ENCODE data around the gene ELOF1. TPM values are rescaled to one million over a fixed set of nuclear protein-coding genes. Genes with fewer than 3 reads are reported as not detected.

The ELOF1 gene
- polyA plus RNA-seq, 1 of the 3 experiments (the other 2 are of a cell fraction), result 157 TPM

DNA sequence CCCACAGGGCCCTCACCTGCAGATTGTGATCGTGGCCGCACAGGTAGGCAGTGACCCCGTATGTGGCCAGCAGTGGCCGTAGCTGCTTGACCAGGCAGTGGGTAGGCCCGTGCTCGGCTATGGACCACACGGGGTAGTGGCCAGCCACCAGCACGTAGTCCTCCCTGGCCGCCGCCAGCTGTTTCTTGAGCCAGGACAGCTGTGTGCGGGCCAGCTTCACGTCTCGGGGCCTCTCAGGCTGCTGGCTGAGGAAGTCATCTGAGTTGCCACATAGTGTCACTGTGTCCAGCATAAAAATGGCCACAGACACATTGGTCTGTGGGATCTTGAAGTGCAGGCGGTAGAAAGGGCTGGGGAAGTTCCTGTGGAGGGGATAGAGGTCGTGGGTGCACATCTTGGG lies 17.2 kb upstream of the ELOF1 start:
- H3K4me3 ChIP-seq (ENCODE audit: low read depth in 2 of 2, low read length in 1 of 2), result no peak overlapping the region
- H3K9ac ChIP-seq, result no peak overlapping the region
- CTCF ChIA-PET, result interaction anchor here (0.7 to 1.5 kb wide), 6 partner anchors 10 to 93 kb away, joined by 3 to 6 read pairs (median 3); no protein-coding TSS in a partner anchor
- no peak for DNase-seq
- TF ChIP-seq, protein P1, sequence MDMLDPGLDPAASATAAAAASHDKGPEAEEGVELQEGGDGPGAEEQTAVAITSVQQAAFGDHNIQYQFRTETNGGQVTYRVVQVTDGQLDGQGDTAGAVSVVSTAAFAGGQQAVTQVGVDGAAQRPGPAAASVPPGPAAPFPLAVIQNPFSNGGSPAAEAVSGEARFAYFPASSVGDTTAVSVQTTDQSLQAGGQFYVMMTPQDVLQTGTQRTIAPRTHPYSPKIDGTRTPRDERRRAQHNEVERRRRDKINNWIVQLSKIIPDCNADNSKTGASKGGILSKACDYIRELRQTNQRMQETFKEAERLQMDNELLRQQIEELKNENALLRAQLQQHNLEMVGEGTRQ (IDR thresholded peaks at IDR 0.05; ENCODE audit: borderline replicate concordance, low read depth, low read length), result no peak
- TF ChIP-seq CHD2 (IDR thresholded peaks at IDR 0.05; ENCODE audit: low read length, partially characterized antibody), result no peak
- TF ChIP-seq YY1 (IDR thresholded peaks at IDR 0.05; ENCODE audit: low read depth), result no peak
- TF ChIP-seq, protein P2, sequence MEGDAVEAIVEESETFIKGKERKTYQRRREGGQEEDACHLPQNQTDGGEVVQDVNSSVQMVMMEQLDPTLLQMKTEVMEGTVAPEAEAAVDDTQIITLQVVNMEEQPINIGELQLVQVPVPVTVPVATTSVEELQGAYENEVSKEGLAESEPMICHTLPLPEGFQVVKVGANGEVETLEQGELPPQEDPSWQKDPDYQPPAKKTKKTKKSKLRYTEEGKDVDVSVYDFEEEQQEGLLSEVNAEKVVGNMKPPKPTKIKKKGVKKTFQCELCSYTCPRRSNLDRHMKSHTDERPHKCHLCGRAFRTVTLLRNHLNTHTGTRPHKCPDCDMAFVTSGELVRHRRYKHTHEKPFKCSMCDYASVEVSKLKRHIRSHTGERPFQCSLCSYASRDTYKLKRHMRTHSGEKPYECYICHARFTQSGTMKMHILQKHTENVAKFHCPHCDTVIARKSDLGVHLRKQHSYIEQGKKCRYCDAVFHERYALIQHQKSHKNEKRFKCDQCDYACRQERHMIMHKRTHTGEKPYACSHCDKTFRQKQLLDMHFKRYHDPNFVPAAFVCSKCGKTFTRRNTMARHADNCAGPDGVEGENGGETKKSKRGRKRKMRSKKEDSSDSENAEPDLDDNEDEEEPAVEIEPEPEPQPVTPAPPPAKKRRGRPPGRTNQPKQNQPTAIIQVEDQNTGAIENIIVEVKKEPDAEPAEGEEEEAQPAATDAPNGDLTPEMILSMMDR (IDR thresholded peaks at IDR 0.05), result no peak
- TF ChIP-seq MXI1 (IDR thresholded peaks at IDR 0.05; ENCODE audit: low read depth, low read length), result no peak
- TF ChIP-seq, protein P3, sequence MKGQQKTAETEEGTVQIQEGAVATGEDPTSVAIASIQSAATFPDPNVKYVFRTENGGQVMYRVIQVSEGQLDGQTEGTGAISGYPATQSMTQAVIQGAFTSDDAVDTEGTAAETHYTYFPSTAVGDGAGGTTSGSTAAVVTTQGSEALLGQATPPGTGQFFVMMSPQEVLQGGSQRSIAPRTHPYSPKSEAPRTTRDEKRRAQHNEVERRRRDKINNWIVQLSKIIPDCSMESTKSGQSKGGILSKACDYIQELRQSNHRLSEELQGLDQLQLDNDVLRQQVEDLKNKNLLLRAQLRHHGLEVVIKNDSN (IDR thresholded peaks at IDR 0.05; ENCODE audit: borderline replicate concordance, low read depth), result no peak
- no peak for TF ChIP-seq GATA2 (CRISPR knock-in tag; IDR thresholded peaks at IDR 0.05)
- no peak for TF ChIP-seq SIN3A (IDR thresholded peaks at IDR 0.05; ENCODE audit: borderline replicate concordance, low read depth, low read length)
- TF ChIP-seq ELF1 (IDR thresholded peaks at IDR 0.05), result no peak
- POLR2A ChIA-PET, result no interaction called here
- no peak overlapping the region for H3K4me2 ChIP-seq
- H3K36me3 ChIP-seq (replicated peaks in 1 of 2; ENCODE audit: control insufficient read depth in 1 of 2, insufficient read depth in 2 of 2, low read length in 1 of 2), result no peaks in the 10 kb centered on the region
- H3F3A ChIP-seq (replicated peaks; ENCODE audit: insufficient read depth), result no peaks in the 10 kb centered on the region
- H3K27ac ChIP-seq (ENCODE audit: low read depth in 2 of 2, low read length in 1 of 2), result no peak overlapping the region
- WGBS (ENCODE audit: low lambda C conversion rate), result 89% methylated on average over 15 of the region's 15 CpGs
- H3K4me1 ChIP-seq (ENCODE audit: control insufficient read depth in 1 of 2, insufficient read depth in 2 of 2, low read depth in 1 of 2, low read length in 1 of 2), result no peaks in the 10 kb centered on the region; a peak in 1 of 4 replicates
- H3K9me3 ChIP-seq, result no peaks in the 10 kb centered on the region
- H3K9me2 ChIP-seq, result no peaks in the 10 kb centered on the region
- H3K79me2 ChIP-seq (ENCODE audit: insufficient read depth), result no peaks in the 10 kb centered on the region
- no peaks in the 10 kb centered on the region for H3K27me3 ChIP-seq (ENCODE audit: insufficient read depth)
- no peak overlapping the region for H2AFZ ChIP-seq (ENCODE audit: low read depth)
- H4K20me1 ChIP-seq (ENCODE audit: insufficient read depth), result no peaks in the 10 kb centered on the region

DNA sequence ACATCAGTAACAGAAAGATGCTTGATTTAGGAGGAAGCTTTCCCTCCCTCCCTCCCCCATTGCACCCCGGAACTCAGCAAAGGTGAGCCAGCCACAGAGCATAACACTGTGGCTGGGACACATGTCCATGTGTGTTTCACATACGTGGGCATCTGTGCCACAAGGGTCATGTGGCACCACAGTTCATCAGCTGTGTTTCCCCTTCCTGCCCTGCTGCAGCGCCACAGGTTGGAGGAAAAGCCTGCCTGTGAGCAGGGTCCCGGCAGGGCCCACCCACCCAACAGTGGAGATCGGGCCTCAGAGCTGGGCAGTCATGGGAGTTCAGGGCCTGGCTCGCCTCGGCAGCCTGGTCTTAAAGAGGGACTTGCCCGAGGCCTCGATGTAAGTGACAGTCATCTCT lies 15.7 kb upstream of the ELOF1 start:
- Histone ChIP-seq H3K9ac (no peak overlapping the region), H3K4me3 (ENCODE audit: low read depth in 2 of 2, low read length in 1 of 2) (no peak overlapping the region), H3K4me2 (no peak overlapping the region), H2AFZ (ENCODE audit: low read depth) (no peak overlapping the region), H3K79me2 (ENCODE audit: insufficient read depth) (no peaks in the 10 kb centered on the region), H3F3A (replicated peaks; ENCODE audit: insufficient read depth) (no peaks in the 10 kb centered on the region), H3K27me3 (ENCODE audit: insufficient read depth) (no peaks in the 10 kb centered on the region), H4K20me1 (ENCODE audit: insufficient read depth) (no peaks in the 10 kb centered on the region), H3K36me3 (replicated peaks in 1 of 2; ENCODE audit: control insufficient read depth in 1 of 2, insufficient read depth in 2 of 2, low read length in 1 of 2) (no peaks in the 10 kb centered on the region), H3K27ac (ENCODE audit: low read depth in 2 of 2, low read length in 1 of 2) (no peak overlapping the region), H3K4me1 (ENCODE audit: control insufficient read depth in 1 of 2, insufficient read depth in 2 of 2, low read depth in 1 of 2, low read length in 1 of 2) (no peaks in the 10 kb centered on the region; a peak in 1 of 4 replicates), H3K9me3 (no peaks in the 10 kb centered on the region), H3K9me2 (no peaks in the 10 kb centered on the region)
- 87% methylated on average over 8 of the region's 9 CpGs for WGBS (ENCODE audit: low lambda C conversion rate)
- ChIA-PET CTCF (interaction anchor here (1.0 to 1.9 kb wide), 2 partner anchors 13 to 14 kb away, joined by 3 to 7 read pairs; no protein-coding TSS in a partner anchor), POLR2A (no interaction called here)
- TF ChIP-seq MEF2A (IDR thresholded peaks at IDR 0.05; ENCODE audit: borderline replicate concordance, low read depth) (no peak), JUND (IDR thresholded peaks at IDR 0.05) (no peak), FOXM1 (IDR thresholded peaks at IDR 0.05; ENCODE audit: low read depth) (no peak), NRF1 (IDR thresholded peaks at IDR 0.05; ENCODE audit: low read depth, low read length) (no peak), TCF12 (IDR thresholded peaks at IDR 0.05) (no peak), RXRA (IDR thresholded peaks at IDR 0.05; ENCODE audit: borderline replicate concordance, low read depth) (no peak), NFIC (IDR thresholded peaks at IDR 0.05; ENCODE audit: borderline replicate concordance) (no peak), FOXJ3 (CRISPR knock-in tag; IDR thresholded peaks at IDR 0.05) (no peak)
- TF ChIP-seq, protein P4, sequence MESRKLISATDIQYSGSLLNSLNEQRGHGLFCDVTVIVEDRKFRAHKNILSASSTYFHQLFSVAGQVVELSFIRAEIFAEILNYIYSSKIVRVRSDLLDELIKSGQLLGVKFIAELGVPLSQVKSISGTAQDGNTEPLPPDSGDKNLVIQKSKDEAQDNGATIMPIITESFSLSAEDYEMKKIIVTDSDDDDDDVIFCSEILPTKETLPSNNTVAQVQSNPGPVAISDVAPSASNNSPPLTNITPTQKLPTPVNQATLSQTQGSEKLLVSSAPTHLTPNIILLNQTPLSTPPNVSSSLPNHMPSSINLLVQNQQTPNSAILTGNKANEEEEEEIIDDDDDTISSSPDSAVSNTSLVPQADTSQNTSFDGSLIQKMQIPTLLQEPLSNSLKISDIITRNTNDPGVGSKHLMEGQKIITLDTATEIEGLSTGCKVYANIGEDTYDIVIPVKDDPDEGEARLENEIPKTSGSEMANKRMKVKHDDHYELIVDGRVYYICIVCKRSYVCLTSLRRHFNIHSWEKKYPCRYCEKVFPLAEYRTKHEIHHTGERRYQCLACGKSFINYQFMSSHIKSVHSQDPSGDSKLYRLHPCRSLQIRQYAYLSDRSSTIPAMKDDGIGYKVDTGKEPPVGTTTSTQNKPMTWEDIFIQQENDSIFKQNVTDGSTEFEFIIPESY (IDR thresholded peaks at IDR 0.05; ENCODE audit: borderline replicate concordance, low read depth), result no peak
- TF ChIP-seq, protein P5, sequence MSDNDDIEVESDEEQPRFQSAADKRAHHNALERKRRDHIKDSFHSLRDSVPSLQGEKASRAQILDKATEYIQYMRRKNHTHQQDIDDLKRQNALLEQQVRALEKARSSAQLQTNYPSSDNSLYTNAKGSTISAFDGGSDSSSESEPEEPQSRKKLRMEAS (IDR thresholded peaks at IDR 0.05; ENCODE audit: low read depth), result no peak
- TF ChIP-seq, protein P3 (IDR thresholded peaks at IDR 0.05; ENCODE audit: borderline replicate concordance, low read depth), result no peak
- TF ChIP-seq, protein P6, sequence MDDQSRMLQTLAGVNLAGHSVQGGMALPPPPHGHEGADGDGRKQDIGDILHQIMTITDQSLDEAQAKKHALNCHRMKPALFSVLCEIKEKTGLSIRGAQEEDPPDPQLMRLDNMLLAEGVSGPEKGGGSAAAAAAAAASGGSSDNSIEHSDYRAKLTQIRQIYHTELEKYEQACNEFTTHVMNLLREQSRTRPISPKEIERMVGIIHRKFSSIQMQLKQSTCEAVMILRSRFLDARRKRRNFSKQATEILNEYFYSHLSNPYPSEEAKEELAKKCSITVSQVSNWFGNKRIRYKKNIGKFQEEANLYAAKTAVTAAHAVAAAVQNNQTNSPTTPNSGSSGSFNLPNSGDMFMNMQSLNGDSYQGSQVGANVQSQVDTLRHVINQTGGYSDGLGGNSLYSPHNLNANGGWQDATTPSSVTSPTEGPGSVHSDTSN (IDR thresholded peaks at IDR 0.05), result no peak
- TF ChIP-seq, protein P1 (IDR thresholded peaks at IDR 0.05; ENCODE audit: borderline replicate concordance, low read depth, low read length), result no peak
- DNase-seq, result no peak

All from SK-N-SH (cell line).